ENCODE results near the gene ADAMTS14.

ADAMTS14 gene

GRCh38 chr10:70699063-70699658, 26.9 kb downstream of the ADAMTS14 start:
- no peak for DNase-seq

- no peak for DNase-seq
Observed at GRCh38 chr10:70699659-70700174, 27.4 kb downstream of the ADAMTS14 start.

GRCh38 chr10:70702190-70702763, 30.0 kb downstream of the ADAMTS14 start:
- DNase-seq: no peak

GRCh38 chr10:70704211-70704610, 31.9 kb downstream of the ADAMTS14 start:
- no peak for DNase-seq

- DNase-seq: no peak
Observed at GRCh38 chr10:70705121-70705861, 33.0 kb downstream of the ADAMTS14 start.

- no peak for DNase-seq
Observed at GRCh38 chr10:70711177-70711576, 38.9 kb downstream of the ADAMTS14 start.

GRCh38 chr10:70711911-70712310, 39.6 kb downstream of the ADAMTS14 start:
- DNase-seq: no peak

GRCh38 chr10:70714245-70714644, 41.9 kb downstream of the ADAMTS14 start:
- DNase-seq: no peak

GRCh38 chr10:70714951-70715350, 42.6 kb downstream of the ADAMTS14 start:
- DNase-seq: no peak

GRCh38 chr10:70715853-70716795, 43.8 kb downstream of the ADAMTS14 start:
- peak; percentile 56 for DNase-seq

GRCh38 chr10:70722820-70723424, 50.6 kb downstream of the ADAMTS14 start:
- no peak for DNase-seq

GRCh38 chr10:70723771-70724170, 51.5 kb downstream of the ADAMTS14 start:
- no peak for DNase-seq

- DNase-seq: no peak
Observed at GRCh38 chr10:70726909-70727495, 54.7 kb downstream of the ADAMTS14 start.

- DNase-seq: no peak
Observed at GRCh38 chr10:70728328-70728727, 56.0 kb downstream of the ADAMTS14 start.

- peak; percentile 81 for DNase-seq
Observed at GRCh38 chr10:70729763-70730357, 57.6 kb downstream of the ADAMTS14 start.

GRCh38 chr10:70730955-70731354, 58.6 kb downstream of the ADAMTS14 start:
- DNase-seq: no peak

GRCh38 chr10:70732569-70732968, 60.3 kb downstream of the ADAMTS14 start:
- no peak for DNase-seq

GRCh38 chr10:70733051-70733450, 60.7 kb downstream of the ADAMTS14 start:
- no peak for DNase-seq

- DNase-seq: no peak
Observed at GRCh38 chr10:70735161-70735560, 62.9 kb downstream of the ADAMTS14 start.

- no peak for DNase-seq
Observed at GRCh38 chr10:70736525-70736924, 64.2 kb downstream of the ADAMTS14 start.

GRCh38 chr10:70737250-70737649, 64.9 kb downstream of the ADAMTS14 start:
- no peak for DNase-seq
